GM23338 (cell line): ENCODE data around the gene RNF13. TPM values are rescaled to one million over a fixed set of nuclear protein-coding genes. Genes with fewer than 3 reads are reported as not detected.

Source experiments
- ATAC-seq: fragments of 200-7000 bp; cut with Tn5 transposase; 3 replicates; pipeline ENCODE4 v1.9.1; 2020
- DNase-seq: peaks from one replicate; pipeline ENCODE4 v3.0.0-alpha.2; 2015; ENCODE audit warnings: low spot score
- H2AFZ ChIP-seq: fragments of 200-600 bp; sonication (generic); 2 replicates; pipeline ENCODE4 v1.8.0; 2016; ENCODE audit warnings: antibody characterized with exemption, mild to moderate bottlenecking, moderate library complexity
- H3F3A ChIP-seq: fragments of 200-600 bp; sonication (generic); replicated peaks from 2 replicates; pipeline ENCODE4 v1.8.0; 2017; ENCODE audit warnings: antibody characterized with exemption, mixed run types, low read depth
- H3K27ac ChIP-seq: fragments of 200-600 bp; sonication (generic); 2 replicates; pipeline ENCODE4 v1.6.1; 2016; ENCODE audit warnings: low read depth
- H3K27me3 ChIP-seq: fragments of 200-600 bp; sonication (generic); 2 replicates; pipeline ENCODE4 v1.8.0; 2016; ENCODE audit warnings: mild to moderate bottlenecking, mixed run types, moderate library complexity; ENCODE audit not compliant: insufficient read depth
- H3K36me3 ChIP-seq: fragments of 200-600 bp; sonication (generic); 2 replicates; pipeline ENCODE4 v1.8.0; 2016; ENCODE audit warnings: mild to moderate bottlenecking; ENCODE audit not compliant: insufficient read depth
- H3K4me1 ChIP-seq: fragments of 200-600 bp; sonication (generic); 2 replicates; pipeline ENCODE4 v1.8.0; 2016; ENCODE audit warnings: mild to moderate bottlenecking, moderate library complexity; ENCODE audit not compliant: insufficient read depth
- H3K4me2 ChIP-seq: fragments of 200-600 bp; sonication (generic); 2 replicates; pipeline ENCODE4 v1.7.1; 2017; ENCODE audit warnings: mixed run types
- H3K4me3 ChIP-seq: fragments of 200-600 bp; sonication (generic); 2 replicates; pipeline ENCODE4 v1.6.1; 2016; ENCODE audit warnings: mixed run types
- H3K79me2 ChIP-seq: fragments of 200-600 bp; sonication (generic); replicated peaks from 2 replicates; pipeline ENCODE4 v1.8.0; 2017; ENCODE audit warnings: mild to moderate bottlenecking; ENCODE audit not compliant: insufficient read depth
- H3K9me2 ChIP-seq: fragments of 200-600 bp; sonication (generic); 2 replicates; pipeline ENCODE4 v1.8.0; 2017; ENCODE audit not compliant: insufficient read depth
- H4K20me1 ChIP-seq: fragments of 200-600 bp; sonication (generic); replicated peaks from 2 replicates; pipeline ENCODE4 v1.8.0; 2017; ENCODE audit warnings: mild to moderate bottlenecking; ENCODE audit not compliant: insufficient read depth
- H3K27ac Mint-ChIP-seq: 2 replicates; pipeline ENCODE4 v1.8.0; 2020; ENCODE audit warnings: inconsistent platforms, mild to moderate bottlenecking, moderate library complexity, mixed read lengths
- H3K27me3 Mint-ChIP-seq: 3 replicates; pipeline ENCODE4 v1.8.0; 2022; ENCODE audit warnings: low read depth, mild to moderate bottlenecking, moderate library complexity, mixed read lengths, inconsistent platforms; ENCODE audit not compliant: insufficient read depth, poor library complexity
- H3K36me3 Mint-ChIP-seq: 3 replicates; pipeline ENCODE4 v1.8.0; 2021; ENCODE audit warnings: low read depth, mild to moderate bottlenecking, inconsistent platforms, moderate library complexity, mixed read lengths
- H3K4me1 Mint-ChIP-seq: 3 replicates; pipeline ENCODE4 v1.8.0; 2020; ENCODE audit warnings: mild to moderate bottlenecking, inconsistent platforms, mixed read lengths
- H3K4me3 Mint-ChIP-seq: 3 replicates; pipeline ENCODE4 v1.8.0; 2021; ENCODE audit warnings: moderate library complexity, mild to moderate bottlenecking, inconsistent platforms, mixed read lengths
- H3K9me3 Mint-ChIP-seq: 3 replicates; pipeline ENCODE4 v1.8.0; 2020; ENCODE audit warnings: moderate library complexity, mild to moderate bottlenecking, inconsistent platforms, mixed read lengths
- CREB1 ChIP-seq: fragments of 250-450 bp; sonication (Bioruptor Pico); IDR thresholded peaks from 2 replicates; pipeline ENCODE4 v1.5.0; 2020; ENCODE audit warnings: low read depth, mild to moderate bottlenecking, moderate library complexity
- CTCF ChIP-seq, 2 experiments: fragments of 200-600 bp in 1 of 2; sonication (generic) in 1 of 2; conservative IDR thresholded peaks; 2 replicates each; pipeline versions ENCODE4 v1.5.1 to v1.6.1; 2016 to 2017; ENCODE audit warnings: antibody characterized with exemption in 2 of 2, low read depth in 2 of 2, mild to moderate bottlenecking in 2 of 2, moderate library complexity in 1 of 2
- ETS1 ChIP-seq: IDR thresholded peaks from 2 replicates; pipeline ENCODE4 v1.6.1; 2016; ENCODE audit warnings: antibody characterized with exemption
- EZH2 ChIP-seq: fragments of 200-600 bp; sonication (generic); IDR thresholded peaks from one replicate; pipeline ENCODE4 v1.8.0; 2017; ENCODE audit warnings: antibody characterized with exemption, mild to moderate bottlenecking, low read depth; ENCODE audit not compliant: unreplicated experiment
- EZH2phosphoT487 ChIP-seq: fragments of 200-600 bp; sonication (generic); IDR thresholded peaks from one replicate; pipeline ENCODE4 v1.8.1; 2018; ENCODE audit warnings: antibody characterized with exemption; ENCODE audit not compliant: unreplicated experiment
- JUNB ChIP-seq: IDR thresholded peaks from one replicate; pipeline ENCODE4 v1.6.1; 2016; ENCODE audit warnings: antibody characterized with exemption; ENCODE audit not compliant: unreplicated experiment
- NANOG ChIP-seq: IDR thresholded peaks from 2 replicates; pipeline ENCODE4 v1.6.1; 2016; ENCODE audit warnings: antibody characterized with exemption, borderline replicate concordance
- POLR2AphosphoS5 ChIP-seq: IDR thresholded peaks from 2 replicates; pipeline ENCODE4 v1.6.1; 2016; ENCODE audit warnings: antibody characterized with exemption, low read depth
- REST ChIP-seq: IDR thresholded peaks from one replicate; pipeline ENCODE4 v1.6.1; 2018; ENCODE audit warnings: antibody characterized with exemption; ENCODE audit not compliant: unreplicated experiment
- STAT1 ChIP-seq: IDR thresholded peaks from one replicate; pipeline ENCODE4 v1.6.1; 2016; ENCODE audit warnings: antibody characterized with exemption; ENCODE audit not compliant: unreplicated experiment
- ZNF114 ChIP-seq: fragments of 250-450 bp; sonication (Bioruptor Pico); IDR thresholded peaks from 2 replicates; pipeline ENCODE4 v1.5.0; 2020; ENCODE audit warnings: mild to moderate bottlenecking, moderate library complexity
- ZNF331 ChIP-seq: fragments of 250-450 bp; sonication (Bioruptor Pico); IDR thresholded peaks from 2 replicates; pipeline ENCODE4 v1.5.0; 2020; ENCODE audit warnings: low read depth, mild to moderate bottlenecking, moderate library complexity
- ZNF462 ChIP-seq: fragments of 250-450 bp; sonication (Bioruptor Pico); IDR thresholded peaks from 2 replicates; pipeline ENCODE4 v1.5.0; 2020; ENCODE audit warnings: mild to moderate bottlenecking, moderate library complexity
- polyA plus RNA-seq: library from polyadenylated mRNA; unstranded; fragments of >200 nt; fragmentation: Nextera tagmentation; extraction: Ambion mirVana; gene quantifications from 2 replicates; pipeline ENCODE4 v1.2.1, GENCODE V29; 2016
- total RNA-seq: library from RNA; depleted of rRNA; stranded (reverse); fragments of >200 nt; shearing (Covaris generic); gene quantifications from 2 replicates; pipeline ENCODE4 v1.2.3, GENCODE V29; 2014

RNF13 gene
- total and polyA plus RNA-seq, 2 experiments from 2014 or later, result 46.3 to 101 TPM

- Histone ChIP-seq H4K20me1 (peaks cover 16% of the 10 kb centered on the region; the same call in 1 of the 2 replicates), H3F3A (no peaks in the 10 kb centered on the region), H3K79me2 (peaks cover 71% of the 10 kb centered on the region), H3K27me3 (no peaks in the 10 kb centered on the region), H2AFZ (no peak overlapping the region), H3K9me2 (no peaks in the 10 kb centered on the region), H3K4me2 (no peak overlapping the region), H3K27ac (no peak overlapping the region), H3K4me3 (no peak overlapping the region), H3K4me1 (peaks cover 12% of the 10 kb centered on the region), H3K36me3 (no peaks in the 10 kb centered on the region; the same call in 1 of the 2 replicates)
- H3K27ac Mint-ChIP-seq, result no peak overlapping the region
- no peak for TF ChIP-seq ZNF114 (CRISPR knock-in tag)
- TF ChIP-seq EZH2, result no peak
- TF ChIP-seq ETS1, result no peak
- TF ChIP-seq EZH2phosphoT487, result no peak
- TF ChIP-seq JUNB, result no peak
- no peak for TF ChIP-seq STAT1
- no peak for TF ChIP-seq ZNF331
- no peak for TF ChIP-seq CREB1
- no peak for TF ChIP-seq CTCF (conservative IDR thresholded peaks at IDR 0.05; ENCODE audit: low read depth in 2 of 2)
- no peak for TF ChIP-seq NANOG
- no peak for TF ChIP-seq REST
- no peak for TF ChIP-seq POLR2AphosphoS5
- TF ChIP-seq ZNF462 (CRISPR knock-in tag), result no peak
- H3K9me3 Mint-ChIP-seq, result no peaks in the 10 kb centered on the region
- peaks cover 3% of the 10 kb centered on the region for H3K27me3 Mint-ChIP-seq
- ATAC-seq, result no peak
- H3K4me1 Mint-ChIP-seq, result peaks cover 13% of the 10 kb centered on the region
- peaks cover 3% of the 10 kb centered on the region; the same call in 1 of the 3 replicates for H3K36me3 Mint-ChIP-seq
- no peak overlapping the region for H3K4me3 Mint-ChIP-seq
- no peak for DNase-seq
Observed at GRCh38 chr3:149845570-149846244, 32.7 kb downstream of the RNF13 start.
